Body of pancreas (tissue), 4 donors: ENCODE data around the gene C4orf17.
"Not testable (repeated sequence)": the region's sequence is repeated elsewhere in the genome, so short reads cannot be mapped to it uniquely, and the experiment has no call there.

Source experiments
- CTCF ChIP-seq, 7 experiments: fragments of 450-650 bp in 4 of 7; fragments of 200-600 bp in 3 of 7; sonication (generic) in 3 of 7; IDR thresholded peaks; one replicate each; pipeline ENCODE4 v1.5.1; 2016 to 2019; ENCODE audit warnings: antibody characterized with exemption in 7 of 7
- POLR2A ChIP-seq, 3 donors: fragments of 450-650 bp; IDR thresholded peaks; one replicate each; pipeline ENCODE4 v1.6.1; 2016; ENCODE audit warnings: antibody characterized with exemption in 3 of 3, mild to moderate bottlenecking in 2 of 3

DNA sequence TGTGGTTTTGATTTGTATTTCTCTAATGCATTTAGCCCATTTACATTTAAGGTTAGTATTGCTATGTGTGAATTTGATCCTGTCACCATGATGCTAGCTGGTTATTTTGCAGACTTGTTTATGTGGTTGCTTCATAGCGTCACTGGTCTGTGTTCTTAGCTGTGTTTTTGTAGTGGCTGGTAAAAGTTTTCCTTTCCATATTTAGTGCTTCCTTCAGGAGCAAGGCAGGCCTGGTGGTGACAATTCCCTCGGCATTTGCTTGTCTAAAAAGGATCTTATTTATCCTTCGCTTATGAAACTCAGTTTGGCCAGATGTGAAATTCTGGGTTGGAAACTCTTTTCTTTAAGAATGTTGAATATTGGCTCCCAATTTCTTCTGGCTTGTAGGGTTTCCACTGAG, 23.9 kb downstream of the C4orf17 start:
- not testable (repeated sequence) for TF ChIP-seq POLR2A, CTCF (IDR thresholded peaks at IDR 0.05)
